Stimulated activated CD4-positive, alpha-beta T cell treated with anti-CD3 and anti-CD28 coated beads, Interleukin-2, amount 100 ng/mL, for 4 hours (primary cell): ENCODE measurements around the gene MINDY4.

ENCODE experiments used
- DNase-seq: peaks from one replicate; pipeline ENCODE4 v3.0.0-alpha.2; 2020; ENCODE audit warnings: low read depth

MINDY4 gene

GRCh38 chr7:30835396-30835915 is 64.2 kb downstream of the MINDY4 start:
- DNase-seq = no peak

DNA sequence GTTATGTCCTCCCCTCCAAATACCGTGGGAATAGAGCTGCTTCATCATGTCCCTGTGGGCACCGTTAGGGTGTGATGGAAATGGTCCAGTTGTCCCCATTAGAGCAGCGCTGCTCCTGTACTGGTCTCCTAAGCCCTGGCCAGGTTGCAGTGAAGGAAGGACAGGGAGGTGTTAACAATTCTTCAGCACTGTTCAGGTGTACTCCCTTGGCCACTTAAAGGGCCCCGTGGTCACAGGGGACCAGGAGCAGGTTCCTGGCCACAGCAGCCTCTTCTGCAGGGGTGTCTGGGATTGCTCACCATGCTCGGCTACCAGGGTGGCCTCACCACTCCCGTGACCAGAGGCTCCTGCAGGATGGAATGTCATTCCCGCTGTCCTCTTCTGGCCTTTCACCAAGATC is 65.8 kb downstream of the MINDY4 start:
- no peak for DNase-seq

DNA sequence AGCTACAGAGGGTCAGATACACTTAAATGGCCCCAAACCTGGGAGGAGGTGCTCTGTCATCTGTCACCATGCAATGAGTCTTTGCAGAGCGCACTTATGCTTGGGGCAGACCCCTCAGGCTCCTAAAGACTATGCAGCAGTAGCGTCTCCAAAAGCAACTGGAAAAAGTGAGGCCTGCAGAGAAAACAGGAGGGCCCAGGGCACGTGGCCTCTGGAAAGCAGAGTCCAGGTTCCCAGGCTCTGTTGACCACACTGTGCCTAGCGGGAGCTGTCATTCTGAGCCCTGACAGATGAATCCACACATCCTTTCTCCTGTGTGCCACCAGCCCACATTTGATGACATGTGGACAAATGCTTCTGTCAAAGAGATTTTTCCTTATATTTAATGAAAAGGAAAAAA is 66.4 kb downstream of the MINDY4 start:
- no peak for DNase-seq

DNA sequence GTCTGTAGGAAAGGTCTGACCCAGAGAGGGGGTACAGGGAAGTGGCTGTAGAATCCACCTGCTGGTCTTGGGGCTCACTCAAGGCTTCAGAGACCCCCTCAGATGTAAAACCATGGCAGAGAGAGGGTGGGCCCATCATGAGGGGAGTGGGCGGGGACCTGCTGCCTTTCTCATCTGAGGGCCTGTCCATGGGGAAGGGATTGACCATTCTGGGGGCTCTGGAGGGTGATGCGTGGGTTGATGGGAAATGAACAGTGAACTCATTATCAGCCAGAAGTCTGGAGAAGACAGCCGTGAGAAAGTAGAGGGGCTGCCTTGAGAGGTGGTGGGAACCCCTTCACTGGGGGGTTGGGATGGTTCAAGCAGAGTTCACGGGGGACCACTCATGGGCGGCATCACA is 66.8 kb downstream of the MINDY4 start:
- DNase-seq = no peak

- no peak for DNase-seq
Observed at GRCh38 chr7:30840141-30841024, 69.2 kb downstream of the MINDY4 start.

GRCh38 chr7:30841025-30841735 is 70.0 kb downstream of the MINDY4 start:
- DNase-seq = no peak

DNA sequence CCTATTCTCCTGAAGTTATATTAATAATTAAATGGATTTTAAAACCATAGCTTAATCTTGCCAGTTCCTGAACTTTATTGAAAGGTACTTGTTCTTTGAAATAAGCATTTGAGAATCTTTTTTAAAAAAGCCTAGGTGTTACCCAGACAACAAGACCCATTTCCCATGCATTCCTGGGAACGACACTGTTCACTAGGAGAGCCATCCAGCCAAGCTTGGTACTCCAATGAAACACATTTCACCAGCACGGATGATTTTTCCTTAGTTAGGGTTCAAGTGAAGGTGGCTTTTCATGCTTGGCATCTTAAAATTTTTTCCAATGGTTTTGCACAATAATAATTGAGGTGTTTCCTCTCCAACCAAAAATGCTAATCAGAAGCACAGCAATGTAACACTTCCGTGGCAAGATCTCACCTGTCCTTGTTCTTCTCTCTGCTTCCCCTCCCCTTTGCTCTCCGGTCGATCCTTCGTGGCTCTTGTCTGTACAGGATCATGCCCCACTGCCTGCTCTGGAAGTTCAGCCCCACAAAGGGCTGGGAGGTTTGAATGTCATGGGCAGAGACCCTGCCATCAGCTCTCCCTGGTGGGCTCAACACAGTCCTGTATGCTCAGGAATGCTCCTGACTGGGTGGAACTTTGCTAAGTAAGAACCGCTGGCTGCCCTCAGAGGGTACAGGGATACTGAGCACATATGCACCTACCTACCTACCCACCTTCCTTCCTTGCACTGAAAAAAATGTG is 70.8 kb downstream of the MINDY4 start:
- no peak for DNase-seq

DNA sequence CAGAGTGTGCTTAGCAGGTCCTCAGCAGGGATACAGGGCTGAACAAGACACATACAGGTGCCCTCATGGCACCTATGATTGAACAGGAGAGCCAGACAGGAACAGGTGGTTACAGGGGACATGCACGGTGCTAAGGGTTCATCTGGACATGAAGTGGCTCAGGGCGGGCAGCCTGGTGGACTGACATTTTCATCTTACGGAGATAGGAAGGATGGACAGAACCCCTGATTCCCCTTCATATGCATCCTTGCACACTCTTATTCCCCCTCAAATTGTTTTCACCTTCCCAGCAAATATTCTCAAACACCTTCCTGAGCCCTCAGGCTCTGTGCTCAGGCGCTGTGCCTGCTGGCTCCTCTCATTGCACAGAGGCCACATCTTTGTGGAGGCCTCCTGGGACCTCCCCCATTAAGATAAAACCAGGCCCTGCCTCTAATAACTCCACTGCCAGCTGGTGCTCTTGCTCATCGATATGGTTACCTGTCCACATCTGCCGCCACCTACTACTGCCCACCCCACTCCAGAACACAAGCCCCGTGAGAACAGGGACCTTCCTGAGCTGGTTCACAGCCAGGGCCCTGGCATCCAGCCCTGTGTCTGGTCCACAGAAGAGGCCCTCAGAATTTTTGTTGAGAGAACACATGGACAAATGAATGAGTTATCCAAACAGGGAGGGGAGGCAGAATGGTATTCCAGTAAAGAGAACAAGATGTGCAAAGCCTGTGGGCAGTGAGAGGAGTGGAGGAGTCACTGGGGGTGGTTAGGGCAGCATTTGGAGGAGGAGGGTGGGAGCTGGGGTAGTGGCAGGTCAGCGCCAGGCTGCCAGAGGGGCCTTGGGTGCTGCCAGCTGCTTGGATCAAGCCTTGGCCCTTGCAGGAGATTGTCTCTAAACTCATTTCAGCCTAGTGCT is 71.6 kb downstream of the MINDY4 start:
- no peak for DNase-seq

GRCh38 chr7:30843741-30844482 is 72.7 kb downstream of the MINDY4 start:
- no peak for DNase-seq

DNA sequence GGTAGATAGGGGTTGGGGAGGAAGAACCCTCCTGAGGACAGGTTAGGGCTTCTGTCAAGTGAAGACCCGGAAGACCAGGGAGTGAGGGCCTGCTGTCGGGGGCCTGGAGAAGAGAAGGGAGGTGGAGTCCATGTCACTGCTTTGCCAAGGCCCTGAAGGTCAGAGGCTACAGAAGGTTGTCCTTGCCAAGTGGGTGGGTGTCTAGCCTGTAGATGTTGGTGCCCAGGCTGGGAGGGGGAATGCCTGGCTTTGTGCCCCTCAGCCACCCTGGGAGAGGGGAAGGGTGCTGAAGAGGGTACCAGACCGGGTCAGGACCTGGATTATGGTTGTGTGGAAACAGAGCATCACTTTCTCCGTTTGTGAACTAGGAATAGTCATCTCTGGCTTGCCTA is 73.3 kb downstream of the MINDY4 start:
- DNase-seq = no peak

DNA sequence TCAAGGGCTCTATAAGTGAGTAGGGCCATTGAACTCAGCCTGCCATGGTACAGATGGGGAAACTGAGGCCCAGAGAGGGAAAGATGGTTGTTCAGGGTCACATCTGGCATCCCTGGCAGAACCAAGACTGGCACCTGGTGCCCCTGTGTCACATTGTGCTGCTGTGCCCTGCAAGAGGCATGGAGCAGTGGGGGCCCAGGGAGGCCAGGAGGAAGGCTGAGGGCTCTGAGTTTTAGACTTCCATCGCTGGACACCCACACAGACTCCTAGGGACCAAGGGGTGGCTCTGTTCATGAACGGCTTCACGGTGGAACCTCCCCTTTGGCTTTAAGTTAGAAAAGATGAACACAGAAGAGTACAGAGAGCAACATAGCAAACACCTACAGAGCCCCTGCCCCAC is 73.7 kb downstream of the MINDY4 start:
- DNase-seq = no peak

DNA sequence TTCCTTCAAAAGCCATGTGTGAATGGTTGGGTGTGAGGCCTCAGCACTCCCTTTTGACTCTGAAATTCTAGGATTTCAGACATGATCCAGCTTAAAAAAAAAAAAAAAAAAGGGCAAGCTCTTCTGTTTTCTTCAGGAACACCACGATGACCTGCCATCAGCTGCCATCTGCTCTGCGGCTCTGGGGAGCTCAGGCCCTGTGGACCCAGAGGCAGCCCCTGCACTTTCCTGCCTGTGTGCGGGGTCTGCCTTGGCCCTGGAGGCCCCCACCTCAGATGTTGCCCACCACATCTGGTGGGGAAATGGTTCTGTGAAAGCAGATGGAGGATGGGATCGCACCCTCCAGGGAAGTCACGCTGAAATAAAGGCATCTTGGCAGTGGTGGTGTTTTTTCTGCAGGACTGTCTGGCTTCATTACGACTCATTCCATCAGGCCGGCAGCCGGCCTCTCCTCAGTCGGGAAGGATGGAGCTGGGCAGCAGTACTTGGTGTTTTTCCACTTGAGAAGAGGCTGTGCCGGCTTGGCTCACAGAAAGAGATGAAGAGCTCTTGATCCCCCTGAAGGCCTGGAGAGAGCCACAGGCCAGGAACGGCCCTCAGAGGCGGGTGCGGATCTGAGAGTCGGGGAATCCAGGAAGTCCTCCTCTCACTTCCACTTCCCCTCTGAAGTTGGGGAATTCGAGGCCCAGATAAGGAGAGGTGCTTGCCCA is 74.4 kb downstream of the MINDY4 start:
- no peak for DNase-seq

- DNase-seq = no peak
Observed at GRCh38 chr7:30846378-30846777, 75.2 kb downstream of the MINDY4 start.

DNA sequence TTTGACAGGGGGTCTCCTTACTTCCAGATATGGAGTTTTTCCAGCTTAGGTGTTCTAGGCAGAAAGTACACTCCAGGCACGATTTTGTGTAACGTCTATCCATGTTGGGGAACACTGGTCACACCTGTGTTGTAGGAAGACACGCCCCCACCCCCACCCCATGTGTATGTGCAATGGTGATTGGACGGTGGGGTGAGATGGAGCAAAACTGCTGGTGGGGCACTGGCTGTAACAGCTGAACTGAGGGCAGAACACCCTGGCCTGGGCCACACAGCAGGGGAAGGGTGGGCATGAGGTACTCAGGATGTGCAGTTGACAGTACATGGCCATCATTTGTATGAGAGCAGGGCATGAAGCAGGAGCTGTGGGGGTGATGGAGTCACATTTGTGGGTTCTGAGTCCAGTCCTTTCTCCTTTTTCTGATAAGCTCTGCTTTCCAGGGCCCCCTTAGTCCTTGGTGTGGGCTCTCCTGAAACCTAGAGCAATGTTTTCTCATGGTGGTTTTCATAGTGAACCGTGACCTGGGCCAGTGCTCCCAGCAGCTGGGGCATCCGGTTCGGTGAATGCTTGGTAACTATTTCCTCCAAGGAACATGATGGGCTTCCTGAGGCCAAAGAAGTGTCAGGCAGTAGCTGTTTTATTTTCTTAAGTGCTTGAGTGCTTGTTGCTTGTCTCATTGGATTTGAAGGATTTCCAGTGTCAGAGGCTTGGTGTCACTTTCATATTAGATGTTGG is 77.1 kb downstream of the MINDY4 start:
- no peak for DNase-seq

DNA sequence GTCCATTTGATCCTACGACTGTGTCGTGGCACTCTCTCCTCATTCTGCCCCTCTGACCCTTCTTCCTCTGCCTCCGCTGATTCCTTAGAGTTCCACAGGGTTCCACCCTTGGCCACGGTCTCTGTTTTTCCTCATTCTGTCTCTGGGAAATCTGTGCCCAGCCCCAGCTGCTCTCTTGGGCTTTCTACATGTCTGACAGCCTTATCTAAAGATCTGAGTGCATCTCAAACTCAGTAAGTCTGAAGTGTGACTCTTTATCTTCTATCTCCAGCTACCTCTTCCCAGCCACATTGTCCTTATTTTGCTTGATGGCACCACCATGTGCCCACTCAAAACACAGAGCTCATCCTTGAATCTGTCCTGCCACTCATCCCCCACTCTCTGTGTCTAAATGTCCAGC is 78.3 kb downstream of the MINDY4 start:
- no peak for DNase-seq

DNA sequence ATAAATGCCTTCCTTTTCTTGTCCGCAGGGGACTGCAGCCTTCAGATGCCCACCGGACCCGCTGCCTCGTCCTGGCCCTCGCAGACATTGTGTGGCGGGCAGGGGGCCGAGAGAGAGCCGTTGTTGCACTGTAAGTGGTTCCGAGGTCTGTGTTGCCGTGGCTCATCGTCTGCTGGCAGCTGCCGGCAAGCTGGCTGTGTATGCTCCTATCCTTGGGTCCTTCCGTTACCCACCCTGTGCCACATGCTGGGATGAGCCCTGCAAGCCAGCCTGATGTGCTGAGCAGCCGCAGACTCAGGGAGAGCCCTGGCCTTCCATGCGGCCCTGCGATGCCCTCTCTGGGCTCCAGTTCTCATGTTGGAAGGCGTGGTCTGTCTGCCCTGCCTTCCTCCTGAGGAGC is 79.2 kb downstream of the MINDY4 start:
- no peak for DNase-seq

GRCh38 chr7:30851651-30852307 is 80.6 kb downstream of the MINDY4 start:
- no peak for DNase-seq

- no peak for DNase-seq
Observed at GRCh38 chr7:30852308-30852684, 81.1 kb downstream of the MINDY4 start.

GRCh38 chr7:30852744-30853288 is 81.6 kb downstream of the MINDY4 start:
- no peak for DNase-seq
